Stimulated activated CD8-positive, alpha-beta memory T cell treated with anti-CD3 and anti-CD28 coated beads, Interleukin-4, amount 100 ng/mL, for 48 hours (primary cell): Measurements from ENCODE around the gene SLC6A4.
"Not testable (repeated sequence)": the region's sequence is repeated elsewhere in the genome, so short reads cannot be mapped to it uniquely, and the experiment has no call there.

Experiments
- DNase-seq: peaks from one replicate; pipeline ENCODE4 v3.0.0-alpha.2; 2020

SLC6A4 gene

GRCh38 chr17:30217746-30218245, 17.7 kb downstream of the SLC6A4 start:
- DNase-seq = no peak

GRCh38 chr17:30217054-30217453, 18.4 kb downstream of the SLC6A4 start:
- DNase-seq = no peak

- DNase-seq = no peak
Observed at GRCh38 chr17:30212750-30213149, 22.7 kb downstream of the SLC6A4 start.

GRCh38 chr17:30211371-30211770, 24.1 kb downstream of the SLC6A4 start:
- DNase-seq = no peak

GRCh38 chr17:30210901-30211300, 24.6 kb downstream of the SLC6A4 start:
- DNase-seq = no peak

GRCh38 chr17:30210366-30210765, 25.1 kb downstream of the SLC6A4 start:
- no peak for DNase-seq

GRCh38 chr17:30209930-30210329, 25.6 kb downstream of the SLC6A4 start:
- DNase-seq = no peak

- DNase-seq = no peak
Observed at GRCh38 chr17:30208214-30208613, 27.3 kb downstream of the SLC6A4 start.

- DNase-seq = no peak
Observed at GRCh38 chr17:30207655-30208054, 27.8 kb downstream of the SLC6A4 start.

- DNase-seq = no peak
Observed at GRCh38 chr17:30203471-30203981, 32.0 kb downstream of the SLC6A4 start.

- not testable (repeated sequence) for DNase-seq
Observed at GRCh38 chr17:30200656-30201055, 34.8 kb downstream of the SLC6A4 start.

GRCh38 chr17:30200106-30200505, 35.4 kb downstream of the SLC6A4 start:
- DNase-seq = no peak

- DNase-seq = no peak
Observed at GRCh38 chr17:30199600-30199999, 35.9 kb downstream of the SLC6A4 start.

GRCh38 chr17:30197416-30197815, 38.1 kb downstream of the SLC6A4 start:
- no peak for DNase-seq

- DNase-seq = no peak
Observed at GRCh38 chr17:30196504-30196903, 39.0 kb downstream of the SLC6A4 start.

GRCh38 chr17:30191072-30191471, 44.4 kb downstream of the SLC6A4 start:
- DNase-seq = no peak

- no peak for DNase-seq
Observed at GRCh38 chr17:30188211-30188939, 47.1 kb downstream of the SLC6A4 start.

GRCh38 chr17:30187573-30187972, 47.9 kb downstream of the SLC6A4 start:
- DNase-seq = no peak

- DNase-seq = no peak
Observed at GRCh38 chr17:30186761-30187160, 48.7 kb downstream of the SLC6A4 start.

- DNase-seq = no peak
Observed at GRCh38 chr17:30176855-30177254, 58.6 kb downstream of the SLC6A4 start.

- DNase-seq = no peak
Observed at GRCh38 chr17:30174556-30174955, 60.9 kb downstream of the SLC6A4 start.

- peak; percentile 33 for DNase-seq
Observed at GRCh38 chr17:30173649-30174048, 61.8 kb downstream of the SLC6A4 start.

GRCh38 chr17:30172560-30172959, 62.9 kb downstream of the SLC6A4 start:
- DNase-seq = no peak

- no peak for DNase-seq
Observed at GRCh38 chr17:30170415-30170987, 65.0 kb downstream of the SLC6A4 start.
